Fibroblast of lung (primary cell): ENCODE measurements around the gene HMG20B. TPM values are rescaled to one million over a fixed set of nuclear protein-coding genes. Genes with fewer than 3 reads are reported as not detected.
"Not testable (repeated sequence)": the region's sequence is repeated elsewhere in the genome, so short reads cannot be mapped to it uniquely, and the experiment has no call there.

Experiments
- DNase-seq, 2 donors: peaks; one replicate each; pipeline versions ENCODE4 v3.0.0 to v3.0.0-alpha.2; 2010; ENCODE audit warnings: low read depth in 2 of 2
- H2AFZ ChIP-seq: 2 replicates; pipeline ENCODE4 v1.5.1; 2012; ENCODE audit warnings: low read length, control low read depth, inconsistent platforms
- H3K27ac ChIP-seq: 2 replicates; pipeline ENCODE4 v1.5.1; 2011; ENCODE audit warnings: low read length, control low read depth; ENCODE audit not compliant: insufficient read depth
- H3K27me3 ChIP-seq: 2 replicates; pipeline ENCODE4 v1.5.1; 2011; ENCODE audit warnings: mild to moderate bottlenecking, low read length; ENCODE audit not compliant: control insufficient read depth, insufficient read depth
- H3K36me3 ChIP-seq: 2 replicates; pipeline ENCODE4 v1.5.1; 2011; ENCODE audit warnings: low read length; ENCODE audit not compliant: control insufficient read depth, insufficient read depth
- H3K4me1 ChIP-seq: 2 replicates; pipeline ENCODE4 v1.5.1; 2011; ENCODE audit warnings: low read length; ENCODE audit not compliant: control insufficient read depth, insufficient read depth; ENCODE audit errors: extremely low read depth
- H3K4me2 ChIP-seq: 2 replicates; pipeline ENCODE4 v1.5.1; 2011; ENCODE audit warnings: low read length, control low read depth; ENCODE audit not compliant: insufficient read depth; ENCODE audit errors: extremely low read depth
- H3K4me3 ChIP-seq, 4 experiments: fragments of 200-600 bp in 1 of 4; sonication (generic) in 1 of 4; replicated peaks in 1 of 4; 2 replicates each; pipeline ENCODE4 v1.5.1; 2011 to 2016; ENCODE audit warnings: low read length in 4 of 4, low read depth in 3 of 4, mild to moderate bottlenecking in 3 of 4, control low read depth in 2 of 4, inconsistent platforms in 1 of 4, mixed read lengths in 1 of 4; ENCODE audit not compliant: insufficient read depth in 1 of 4; ENCODE audit errors: control extremely low read depth in 1 of 4
- H3K79me2 ChIP-seq: 2 replicates; pipeline ENCODE4 v1.5.1; 2012; ENCODE audit warnings: mild to moderate bottlenecking, low read length, inconsistent platforms; ENCODE audit not compliant: control insufficient read depth, insufficient read depth
- H3K9ac ChIP-seq: 2 replicates; pipeline ENCODE4 v1.5.1; 2011; ENCODE audit warnings: mild to moderate bottlenecking, low read length, control low read depth; ENCODE audit not compliant: insufficient read depth
- H3K9me3 ChIP-seq: 2 replicates; pipeline ENCODE4 v1.5.1; 2012; ENCODE audit warnings: low read depth, low read length; ENCODE audit not compliant: control insufficient read depth, insufficient read depth
- H4K20me1 ChIP-seq: 2 replicates; pipeline ENCODE4 v1.5.1; 2011; ENCODE audit warnings: low read length; ENCODE audit not compliant: control insufficient read depth, insufficient read depth; ENCODE audit errors: extremely low read depth
- CTCF ChIP-seq, 2 donors: IDR thresholded peaks in 1 of 2; conservative IDR thresholded peaks in 1 of 2; 1 replicate in 1 of 2; 2 replicates in 1 of 2; pipeline ENCODE4 v1.5.1; 2011 to 2012; ENCODE audit warnings: low read length in 2 of 2, control low read depth in 1 of 2, inconsistent platforms in 1 of 2, low read depth in 1 of 2, mild to moderate bottlenecking in 1 of 2
- EZH2 ChIP-seq: IDR thresholded peaks from 2 replicates; pipeline ENCODE4 v1.5.1; 2012; ENCODE audit warnings: low read length, control low read depth, mild to moderate bottlenecking; ENCODE audit errors: missing control alignments
- polyA plus RNA-seq, 2 donors: library from polyadenylated mRNA; depleted of rRNA in 1 of 2; stranded (reverse) in 1 of 2; unstranded in 1 of 2; fragments of >200 nt; gene quantifications; 2 replicates each; pipeline ENCODE4 v1.2.1, GENCODE V29; 2011 to 2012; ENCODE audit warnings: missing spikeins in 1 of 2
- total RNA-seq: library from RNA; depleted of rRNA; stranded (reverse); fragments of >200 nt; gene quantifications from 2 replicates; pipeline ENCODE4 v1.2.1, GENCODE V29; 2014

HMG20B gene
- total and polyA plus RNA-seq, 2 donors (not counting 1 experiment from before 2014, with no cell fraction given): 27.3 to 63.6 TPM

GRCh38 chr19:3580156-3580934 is 7.6 kb downstream of the HMG20B start:
- peak overlapping the region; percentile 46 for H3K4me2 ChIP-seq
- H3K27me3 ChIP-seq: no peaks in the 10 kb centered on the region
- peak; percentile 97 to 98 for DNase-seq
- TF ChIP-seq CTCF (conservative IDR thresholded peaks at IDR 0.05 in 1 of 2, IDR thresholded peaks at IDR 0.05 in 1 of 2; ENCODE audit: low read depth in 1 of 2, low read length in 2 of 2): no peak
- no peak for TF ChIP-seq EZH2
- no peaks in the 10 kb centered on the region for H3K79me2 ChIP-seq
- no peaks in the 10 kb centered on the region for H4K20me1 ChIP-seq
- peaks cover 8% of the 10 kb centered on the region for H3K4me1 ChIP-seq
- H3K4me3 ChIP-seq: no peak overlapping the region
- peak overlapping the region; percentile 56 for H3K27ac ChIP-seq
- peaks cover 2% of the 10 kb centered on the region for H3K36me3 ChIP-seq
- no peak overlapping the region for H3K9ac ChIP-seq
- H2AFZ ChIP-seq: no peak overlapping the region
- H3K9me3 ChIP-seq: no peaks in the 10 kb centered on the region

GRCh38 chr19:3581792-3582191 is 9.0 kb downstream of the HMG20B start:
- H3K4me1 ChIP-seq, H3K27ac ChIP-seq, H3K9ac ChIP-seq, H3K4me3 ChIP-seq, H3K4me2 ChIP-seq, DNase-seq, H3K36me3 ChIP-seq, H3K79me2 ChIP-seq, H4K20me1 ChIP-seq, H3K27me3 ChIP-seq, H3K9me3 ChIP-seq, H2AFZ ChIP-seq: not testable (repeated sequence)

GRCh38 chr19:3584036-3584802 is 11.5 kb downstream of the HMG20B start:
- DNase-seq, H4K20me1 ChIP-seq, H3K36me3 ChIP-seq, H3K4me3 ChIP-seq, H2AFZ ChIP-seq, H3K4me2 ChIP-seq, H3K4me1 ChIP-seq, H3K27ac ChIP-seq, H3K9ac ChIP-seq, H3K9me3 ChIP-seq, H3K79me2 ChIP-seq: not testable (repeated sequence)
- H3K27me3 ChIP-seq: peaks cover 10% of the 10 kb centered on the region
